Osteocyte (in vitro differentiated cells): Measurements from ENCODE around the gene PTMA. TPM values are rescaled to one million over a fixed set of nuclear protein-coding genes. Genes with fewer than 3 reads are reported as not detected.

ENCODE experiments used
- DNase-seq: peaks from one replicate; pipeline ENCODE4 v3.0.0; 2021; ENCODE audit warnings: mixed read lengths; ENCODE audit not compliant: unreplicated experiment; ENCODE audit errors: extremely low spot score
- H3K27ac Mint-ChIP-seq: one replicate; pipeline ENCODE4 v1.8.0; 2021; ENCODE audit warnings: mild to moderate bottlenecking, mixed read lengths; ENCODE audit not compliant: unreplicated experiment
- H3K27me3 Mint-ChIP-seq: one replicate; pipeline ENCODE4 v1.8.0; 2021; ENCODE audit warnings: mixed read lengths; ENCODE audit not compliant: unreplicated experiment
- H3K36me3 Mint-ChIP-seq: one replicate; pipeline ENCODE4 v1.8.0; 2021; ENCODE audit warnings: mixed read lengths; ENCODE audit not compliant: unreplicated experiment
- H3K4me1 Mint-ChIP-seq: one replicate; pipeline ENCODE4 v1.8.0; 2021; ENCODE audit warnings: mixed read lengths; ENCODE audit not compliant: unreplicated experiment
- H3K4me3 Mint-ChIP-seq: one replicate; pipeline ENCODE4 v1.8.0; 2021; ENCODE audit warnings: mild to moderate bottlenecking, moderate library complexity, mixed read lengths; ENCODE audit not compliant: unreplicated experiment
- H3K9me3 Mint-ChIP-seq: one replicate; pipeline ENCODE4 v1.8.0; 2021; ENCODE audit warnings: mixed read lengths; ENCODE audit not compliant: unreplicated experiment
- total RNA-seq: library from RNA; stranded (reverse); gene quantifications from 2 replicates; pipeline ENCODE4 v1.2.1, GENCODE V29; 2021
- TF ChIP-seq, protein P1 (sequence below): fragments of 200-600 bp; sonication (generic); IDR thresholded peaks from 2 replicates; pipeline ENCODE4 v1.5.0; 2021; ENCODE audit warnings: antibody characterized with exemption, mild to moderate bottlenecking, moderate library complexity

Gene PTMA
- total RNA-seq, 1 donor from 2014 or later: 776 TPM

DNA sequence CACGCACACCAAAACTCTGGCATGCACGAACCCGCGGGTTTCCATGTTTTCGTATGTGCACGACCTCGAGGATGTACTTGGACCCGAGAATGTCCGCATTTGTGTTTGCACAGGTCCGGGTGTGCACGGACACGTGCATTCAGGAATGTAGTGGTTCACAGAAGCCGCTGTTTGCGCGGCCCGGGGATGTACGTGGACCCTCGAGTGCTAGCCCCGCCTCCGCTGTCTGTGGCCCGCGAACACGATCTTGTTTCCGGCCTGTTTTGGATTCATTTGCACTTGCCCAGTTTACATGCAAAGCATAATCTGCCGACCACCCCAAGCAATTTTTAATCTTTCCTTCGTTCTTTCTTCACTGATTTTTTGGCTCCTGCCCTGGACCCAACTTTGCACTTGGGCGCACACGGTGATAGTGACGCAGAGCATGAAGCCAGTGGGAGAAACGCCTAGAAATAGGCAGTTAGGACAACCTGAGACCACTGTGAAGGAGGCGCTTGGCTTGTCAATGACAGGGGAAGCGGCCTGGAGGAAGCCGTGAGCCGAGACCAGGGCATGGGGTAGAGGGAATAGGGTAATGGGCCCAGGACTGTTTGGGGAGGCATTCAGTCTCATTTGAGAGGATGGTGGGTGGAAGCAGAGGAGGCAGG is 45.4 kb upstream of the PTMA start:
- H3K4me1 Mint-ChIP-seq: peaks cover 33% of the 10 kb centered on the region
- no peaks in the 10 kb centered on the region for H3K9me3 Mint-ChIP-seq
- DNase-seq: no peak
- TF ChIP-seq, protein P1, sequence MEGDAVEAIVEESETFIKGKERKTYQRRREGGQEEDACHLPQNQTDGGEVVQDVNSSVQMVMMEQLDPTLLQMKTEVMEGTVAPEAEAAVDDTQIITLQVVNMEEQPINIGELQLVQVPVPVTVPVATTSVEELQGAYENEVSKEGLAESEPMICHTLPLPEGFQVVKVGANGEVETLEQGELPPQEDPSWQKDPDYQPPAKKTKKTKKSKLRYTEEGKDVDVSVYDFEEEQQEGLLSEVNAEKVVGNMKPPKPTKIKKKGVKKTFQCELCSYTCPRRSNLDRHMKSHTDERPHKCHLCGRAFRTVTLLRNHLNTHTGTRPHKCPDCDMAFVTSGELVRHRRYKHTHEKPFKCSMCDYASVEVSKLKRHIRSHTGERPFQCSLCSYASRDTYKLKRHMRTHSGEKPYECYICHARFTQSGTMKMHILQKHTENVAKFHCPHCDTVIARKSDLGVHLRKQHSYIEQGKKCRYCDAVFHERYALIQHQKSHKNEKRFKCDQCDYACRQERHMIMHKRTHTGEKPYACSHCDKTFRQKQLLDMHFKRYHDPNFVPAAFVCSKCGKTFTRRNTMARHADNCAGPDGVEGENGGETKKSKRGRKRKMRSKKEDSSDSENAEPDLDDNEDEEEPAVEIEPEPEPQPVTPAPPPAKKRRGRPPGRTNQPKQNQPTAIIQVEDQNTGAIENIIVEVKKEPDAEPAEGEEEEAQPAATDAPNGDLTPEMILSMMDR: no peak
- H3K27ac Mint-ChIP-seq: peak overlapping the region; percentile 8
- H3K36me3 Mint-ChIP-seq: no peaks in the 10 kb centered on the region
- H3K27me3 Mint-ChIP-seq: no peaks in the 10 kb centered on the region
- no peak overlapping the region for H3K4me3 Mint-ChIP-seq

DNA sequence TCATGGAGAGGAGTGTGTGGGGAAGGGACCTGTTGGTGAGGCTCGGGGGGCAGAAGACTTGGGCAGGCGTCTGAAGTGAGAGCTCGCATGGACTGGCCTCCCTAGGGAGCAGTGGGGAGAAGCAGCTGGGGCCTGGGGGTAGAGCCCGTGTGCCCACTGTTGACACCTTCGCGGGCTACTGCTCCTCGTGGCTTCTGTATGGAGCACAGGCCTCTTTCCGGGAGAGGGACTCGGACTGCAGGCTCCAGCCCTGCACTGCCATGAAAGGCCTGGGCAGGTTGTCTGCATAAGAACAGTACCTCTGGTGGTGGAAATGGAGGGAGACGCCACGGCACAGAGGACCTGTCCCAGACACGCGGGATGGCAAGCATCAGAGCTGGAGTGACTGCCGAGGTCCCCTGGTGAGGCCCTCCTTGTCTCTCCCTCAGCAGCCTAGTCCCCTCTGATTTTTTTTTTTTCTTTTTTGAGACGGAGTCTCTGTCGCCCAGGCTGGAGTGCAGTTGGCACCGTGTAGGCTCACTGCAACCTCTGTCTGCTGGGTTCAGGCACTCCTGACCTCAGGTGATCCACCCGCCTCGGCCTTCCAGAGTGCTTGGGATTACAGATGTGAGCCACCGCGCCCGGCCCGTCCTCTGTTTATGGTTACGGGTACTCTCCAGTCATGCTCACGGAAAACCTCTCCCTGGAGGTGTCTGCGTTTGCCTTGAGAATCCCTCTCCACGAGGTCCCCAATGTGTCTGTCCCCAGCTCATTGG is 44.7 kb upstream of the PTMA start:
- H3K27me3 Mint-ChIP-seq: no peaks in the 10 kb centered on the region
- no peak overlapping the region for H3K4me3 Mint-ChIP-seq
- DNase-seq: no peak
- H3K4me1 Mint-ChIP-seq: peaks cover 33% of the 10 kb centered on the region
- TF ChIP-seq, protein P1: no peak
- no peaks in the 10 kb centered on the region for H3K36me3 Mint-ChIP-seq
- no peak overlapping the region for H3K27ac Mint-ChIP-seq
- H3K9me3 Mint-ChIP-seq: no peaks in the 10 kb centered on the region

DNA sequence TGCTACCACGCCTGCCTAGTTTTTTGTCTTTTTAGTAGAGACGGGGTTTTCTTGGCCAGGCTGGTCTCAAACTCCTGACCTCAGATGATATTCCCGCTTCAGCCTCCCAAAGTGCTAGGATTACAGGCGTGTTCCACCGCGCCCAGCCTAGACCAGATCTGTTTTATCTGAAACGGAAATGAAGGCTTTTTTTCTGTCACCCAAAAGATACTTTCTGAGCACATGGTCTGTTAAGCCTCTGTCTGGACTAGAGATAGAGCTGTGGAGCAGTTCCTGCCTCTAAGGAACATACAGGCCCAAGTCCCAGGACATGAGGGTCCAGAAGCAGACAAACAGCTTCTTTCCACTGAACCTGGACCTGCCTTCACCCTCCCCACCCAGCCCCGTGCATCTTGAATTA is 43.6 kb upstream of the PTMA start:
- H3K9me3 Mint-ChIP-seq: no peaks in the 10 kb centered on the region
- no peak overlapping the region for H3K4me3 Mint-ChIP-seq
- no peak for DNase-seq
- H3K4me1 Mint-ChIP-seq: peaks cover 33% of the 10 kb centered on the region
- no peak overlapping the region for H3K27ac Mint-ChIP-seq
- H3K36me3 Mint-ChIP-seq: no peaks in the 10 kb centered on the region
- H3K27me3 Mint-ChIP-seq: no peaks in the 10 kb centered on the region
- TF ChIP-seq, protein P1: no peak

DNA sequence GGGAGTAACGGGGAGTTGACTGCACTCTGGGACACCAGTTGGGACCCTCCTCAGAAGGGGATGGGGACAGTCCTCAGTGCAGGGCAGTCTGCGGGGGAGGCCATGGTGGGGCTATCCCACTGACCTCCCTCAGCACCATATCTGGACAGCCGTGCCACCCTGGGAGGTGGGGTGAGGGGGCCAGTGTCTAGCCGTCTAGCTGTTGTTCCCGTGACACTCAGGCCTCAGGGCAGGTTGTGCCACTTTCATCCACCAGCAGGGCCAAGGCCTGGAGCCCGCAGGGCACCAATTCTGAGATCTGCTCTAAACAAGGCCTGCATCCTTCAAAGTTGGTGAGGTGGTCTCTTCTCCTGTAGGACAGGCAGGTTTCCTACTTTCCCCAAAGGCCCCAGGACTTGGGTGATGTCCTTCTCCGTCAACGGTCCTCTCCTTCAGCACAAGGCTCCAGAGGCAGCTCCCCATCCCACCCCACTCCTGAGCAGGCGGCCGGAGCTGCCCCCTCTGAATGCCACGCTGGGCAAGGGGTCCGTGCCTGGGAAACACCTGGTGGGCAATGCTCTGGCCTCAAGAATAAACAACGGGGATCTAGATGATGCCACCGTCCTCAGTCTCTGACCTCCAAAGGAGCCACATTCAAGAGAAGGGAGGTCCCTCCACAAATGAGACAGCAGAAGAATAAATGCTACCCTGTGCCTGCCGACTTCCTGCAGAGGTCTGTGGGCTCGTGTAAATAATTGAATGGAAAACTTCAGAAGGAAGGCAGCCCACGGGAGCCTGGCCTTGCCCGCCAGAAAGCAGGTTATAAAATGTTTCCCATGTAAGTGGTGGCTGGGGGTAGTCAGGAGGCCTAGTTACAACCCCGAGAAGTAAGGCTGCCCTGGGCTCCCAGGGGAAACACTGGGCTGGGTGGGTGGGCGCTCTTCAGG is 42.8 kb upstream of the PTMA start:
- no peak for DNase-seq

More for the DNA sequence above, 42.8 kb upstream of the PTMA start:
- no peaks in the 10 kb centered on the region for H3K27me3 Mint-ChIP-seq
- H3K4me1 Mint-ChIP-seq: peaks cover 33% of the 10 kb centered on the region
- no peak overlapping the region for H3K4me3 Mint-ChIP-seq
- no peaks in the 10 kb centered on the region for H3K9me3 Mint-ChIP-seq
- H3K36me3 Mint-ChIP-seq: no peaks in the 10 kb centered on the region
- TF ChIP-seq, protein P1: no peak
- peak overlapping the region; percentile 83 for H3K27ac Mint-ChIP-seq
